IgD-negative memory B cell (primary cell): Measurements from ENCODE around the gene DTX2. TPM values are rescaled to one million over a fixed set of nuclear protein-coding genes. Genes with fewer than 3 reads are reported as not detected.
"Not testable (repeated sequence)": the region's sequence is repeated elsewhere in the genome, so short reads cannot be mapped to it uniquely, and the experiment has no call there.

Experiments
- H3K27ac Mint-ChIP-seq, 3 donors: one replicate each; pipeline ENCODE4 v1.8.0; 2020 to 2022; ENCODE audit warnings: mild to moderate bottlenecking in 3 of 3, mixed read lengths in 3 of 3, moderate library complexity in 1 of 3
- H3K27me3 Mint-ChIP-seq: one replicate; pipeline ENCODE4 v1.8.0; 2021; ENCODE audit warnings: mixed read lengths
- H3K36me3 Mint-ChIP-seq: one replicate; pipeline ENCODE4 v1.8.0; 2020; ENCODE audit warnings: mild to moderate bottlenecking, mixed read lengths
- H3K4me1 Mint-ChIP-seq, 3 donors: one replicate each; pipeline ENCODE4 v1.8.0; 2020 to 2022; ENCODE audit warnings: mixed read lengths in 3 of 3, mild to moderate bottlenecking in 1 of 3
- H3K4me3 Mint-ChIP-seq, 4 donors: one replicate each; pipeline ENCODE4 v1.8.0; 2020 to 2022; ENCODE audit warnings: mild to moderate bottlenecking in 4 of 4, mixed read lengths in 4 of 4, moderate library complexity in 3 of 4
- H3K9me3 Mint-ChIP-seq, 3 donors: one replicate each; pipeline ENCODE4 v1.8.0; 2020 to 2021; ENCODE audit warnings: mixed read lengths in 3 of 3, mild to moderate bottlenecking in 1 of 3
- polyA plus RNA-seq: library from polyadenylated mRNA; unstranded; fragments of 300-500 nt; fragmentation: Illumina TruSeq; gene quantifications from one replicate; pipeline ENCODE4 v1.2.3, GENCODE V29; 2021

The DTX2 gene
- polyA plus RNA-seq, 1 donor from 2014 or later = 19.9 TPM

DNA sequence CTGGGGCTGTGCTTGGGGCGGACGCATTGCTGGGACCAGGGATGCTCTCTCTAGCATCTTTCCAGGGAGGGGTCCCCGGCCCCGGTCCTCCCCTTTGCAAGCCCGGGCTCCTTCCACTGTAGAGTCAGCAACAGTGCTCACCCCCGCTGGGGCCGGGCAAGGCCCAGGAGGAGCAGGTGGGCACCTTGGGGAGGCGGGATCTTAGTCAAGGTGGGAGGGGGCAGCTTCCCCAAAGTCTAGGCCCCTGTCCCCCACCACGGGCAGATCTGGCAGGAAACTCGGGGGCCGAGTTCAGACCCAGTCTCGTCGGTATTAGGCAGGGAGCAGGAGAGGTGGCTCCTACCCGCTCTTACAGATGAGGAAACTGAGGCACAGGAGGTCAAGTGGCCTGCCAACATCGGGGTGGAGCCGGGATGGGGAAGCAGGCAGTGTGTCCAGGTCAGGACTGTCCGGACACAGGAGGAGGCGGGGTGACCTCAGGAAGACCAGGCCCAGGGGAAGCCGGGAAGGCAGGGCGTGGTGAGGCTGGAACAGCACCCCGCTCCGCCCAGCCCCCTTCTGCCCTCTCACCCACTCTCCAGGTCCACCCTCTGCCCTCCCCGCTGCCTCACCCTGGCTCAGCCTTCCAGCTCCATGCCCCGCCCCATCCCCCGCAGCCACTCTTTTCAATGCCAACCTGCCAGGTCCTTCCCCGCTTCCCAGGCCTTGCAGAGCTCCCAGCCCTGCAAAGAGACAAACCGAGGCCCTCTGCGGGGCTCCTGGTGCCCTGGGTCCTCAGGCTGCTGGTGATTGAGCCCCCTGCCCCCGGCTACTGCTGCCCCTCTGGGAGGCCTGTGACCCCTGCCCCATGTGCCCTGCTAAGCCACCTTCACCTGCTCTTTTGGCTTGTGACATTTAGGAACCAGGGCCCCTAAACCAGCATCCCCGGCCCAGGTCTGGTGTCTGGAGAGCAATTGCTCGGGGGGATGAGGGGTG lies 50.7 kb downstream of the DTX2 start:
- H3K27ac Mint-ChIP-seq, H3K4me3 Mint-ChIP-seq, H3K27me3 Mint-ChIP-seq, H3K36me3 Mint-ChIP-seq, H3K9me3 Mint-ChIP-seq, H3K4me1 Mint-ChIP-seq: not testable (repeated sequence)

DNA sequence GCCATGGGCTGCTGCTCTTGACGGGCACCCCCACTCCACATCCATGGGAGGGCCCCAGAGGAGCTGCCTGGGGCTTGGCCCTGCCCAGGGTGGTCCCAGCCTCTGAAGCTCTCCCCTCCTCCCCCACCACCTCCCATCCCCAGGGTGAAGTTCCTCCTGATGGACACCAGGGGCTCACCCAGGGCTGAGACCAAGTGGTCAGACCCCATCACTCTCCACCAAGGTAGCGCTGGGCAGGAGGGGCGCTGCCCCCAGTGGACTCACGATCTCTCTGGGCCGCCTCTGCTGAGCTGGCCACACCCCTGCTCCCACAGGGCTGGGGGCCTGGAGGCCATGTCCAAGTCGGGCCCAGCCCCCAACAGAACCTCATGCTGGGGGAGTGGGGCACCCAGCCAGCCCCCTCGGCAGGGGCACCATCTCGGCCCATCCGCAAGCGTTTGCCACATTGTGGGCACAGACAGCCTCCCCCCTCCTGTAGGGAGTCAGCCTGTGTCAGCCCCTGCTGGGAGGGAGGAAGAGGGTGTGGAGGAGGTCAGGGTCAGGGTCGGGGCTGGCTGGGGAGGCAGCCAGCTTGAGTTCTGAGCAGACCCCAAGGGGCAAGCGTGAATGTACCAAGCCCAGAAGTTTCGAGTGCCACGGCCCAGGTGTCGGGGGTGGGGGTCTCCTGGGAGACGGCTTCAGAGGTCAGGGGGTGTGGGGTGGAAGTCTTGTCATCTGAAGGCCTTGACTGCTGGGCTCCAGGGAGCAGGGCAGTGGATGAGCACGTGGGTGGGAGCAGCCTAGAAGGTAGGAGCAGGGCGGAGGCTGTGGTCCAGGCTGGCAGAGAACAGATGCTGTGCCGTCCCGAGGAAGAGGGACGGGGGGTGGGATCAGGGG lies 51.7 kb downstream of the DTX2 start:
- no peak overlapping the region for H3K4me3 Mint-ChIP-seq
- no peaks in the 10 kb centered on the region for H3K36me3 Mint-ChIP-seq
- H3K27ac Mint-ChIP-seq = no peak overlapping the region
- H3K9me3 Mint-ChIP-seq = no peaks in the 10 kb centered on the region
- H3K27me3 Mint-ChIP-seq = no peaks in the 10 kb centered on the region
- H3K4me1 Mint-ChIP-seq = no peaks in the 10 kb centered on the region

DNA sequence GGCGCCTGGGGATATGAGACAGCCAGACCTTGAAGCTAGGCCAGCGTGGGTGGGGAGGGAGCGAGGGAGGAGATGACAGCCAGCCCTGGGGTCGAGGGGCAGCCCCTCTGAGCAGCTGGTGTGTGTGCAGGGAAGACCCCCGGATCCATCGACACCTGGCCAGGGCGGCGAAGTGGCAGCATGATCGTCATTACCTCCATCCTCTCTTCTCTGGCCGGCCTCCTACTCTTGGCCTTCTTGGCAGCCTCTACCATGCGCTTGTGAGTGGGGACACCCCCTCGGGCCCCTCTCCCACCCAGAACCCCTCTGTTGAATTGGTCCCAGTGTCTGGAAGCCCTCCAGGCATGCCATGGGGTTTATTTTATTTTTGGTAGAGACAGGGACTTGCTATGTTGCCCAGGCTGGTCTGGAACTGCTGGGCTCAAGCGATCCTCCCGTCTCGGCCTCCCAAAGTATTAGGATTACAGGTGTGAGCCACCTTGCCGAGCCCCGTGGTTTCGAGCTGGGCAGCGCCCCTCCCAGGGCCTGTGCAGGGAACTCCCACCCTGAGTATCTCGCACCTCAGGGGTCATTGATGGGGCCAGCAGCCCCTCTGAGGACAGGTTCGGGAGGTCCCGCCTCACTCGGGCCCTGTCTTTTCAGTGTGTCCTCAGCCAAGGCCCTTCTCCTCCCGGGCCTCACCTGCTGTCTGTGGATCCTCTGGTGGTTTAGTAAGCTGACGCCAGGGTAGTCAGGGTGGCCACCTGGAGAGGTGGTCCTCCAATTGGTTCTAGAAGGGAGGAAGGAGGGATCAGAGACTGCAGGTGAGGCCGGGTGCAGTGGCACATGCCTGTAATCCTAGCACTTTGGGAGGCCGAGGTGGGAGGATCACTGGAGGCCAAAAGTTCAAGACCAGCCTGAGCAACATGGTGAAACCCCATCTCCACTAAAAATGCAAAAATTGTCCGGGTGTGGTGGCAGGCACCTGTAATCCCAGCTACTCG lies 52.6 kb downstream of the DTX2 start:
- Mint-ChIP-seq H3K4me1 (no peaks in the 10 kb centered on the region), H3K36me3 (no peaks in the 10 kb centered on the region), H3K9me3 (no peaks in the 10 kb centered on the region), H3K27ac (no peak overlapping the region), H3K27me3 (no peaks in the 10 kb centered on the region), H3K4me3 (peak overlapping the region in 1 of 4 donors; percentile 23)

DNA sequence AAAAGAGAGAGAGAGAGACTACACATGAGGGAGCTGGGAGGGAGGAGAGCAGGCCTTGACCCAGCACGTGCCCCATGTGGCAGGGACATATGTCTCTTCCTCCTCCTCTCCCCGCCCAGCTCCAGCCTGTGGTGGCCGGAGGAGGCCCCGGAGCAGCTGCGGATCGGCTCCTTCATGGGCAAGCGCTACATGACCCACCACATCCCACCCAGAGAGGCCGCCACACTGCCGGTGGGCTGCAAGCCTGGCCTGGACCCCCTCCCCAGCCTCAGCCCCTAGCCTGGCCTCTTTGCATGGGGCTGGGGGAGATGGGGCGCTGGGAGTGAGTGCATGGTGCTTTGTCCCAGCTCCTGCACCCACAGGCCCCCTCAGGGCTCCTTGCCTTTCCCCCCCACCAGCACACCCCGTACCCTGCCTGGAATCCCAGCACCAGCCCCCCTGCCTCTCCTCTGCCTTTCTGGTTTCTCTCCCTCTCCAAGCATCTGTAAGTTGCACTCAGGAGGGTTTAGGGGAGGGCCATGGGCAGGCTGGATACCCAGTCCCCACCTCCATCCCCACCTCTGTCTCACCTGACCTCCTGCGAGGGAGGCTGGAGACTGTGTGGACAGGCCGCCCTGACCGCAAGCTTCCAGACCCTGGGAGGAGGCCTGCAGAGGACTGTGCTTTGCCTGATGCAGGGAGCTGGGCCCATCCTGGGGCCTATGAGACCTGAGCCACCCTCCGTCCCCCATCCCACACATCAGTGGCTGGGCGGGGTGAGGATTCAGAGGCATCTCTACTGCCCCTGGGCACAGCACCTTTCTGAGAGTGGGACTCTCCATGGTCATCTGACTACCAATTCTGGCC lies 53.6 kb downstream of the DTX2 start:
- Mint-ChIP-seq H3K9me3 (no peaks in the 10 kb centered on the region), H3K4me1 (no peaks in the 10 kb centered on the region), H3K36me3 (no peaks in the 10 kb centered on the region), H3K4me3 (no peak overlapping the region), H3K27me3 (no peaks in the 10 kb centered on the region), H3K27ac (no peak overlapping the region)

DNA sequence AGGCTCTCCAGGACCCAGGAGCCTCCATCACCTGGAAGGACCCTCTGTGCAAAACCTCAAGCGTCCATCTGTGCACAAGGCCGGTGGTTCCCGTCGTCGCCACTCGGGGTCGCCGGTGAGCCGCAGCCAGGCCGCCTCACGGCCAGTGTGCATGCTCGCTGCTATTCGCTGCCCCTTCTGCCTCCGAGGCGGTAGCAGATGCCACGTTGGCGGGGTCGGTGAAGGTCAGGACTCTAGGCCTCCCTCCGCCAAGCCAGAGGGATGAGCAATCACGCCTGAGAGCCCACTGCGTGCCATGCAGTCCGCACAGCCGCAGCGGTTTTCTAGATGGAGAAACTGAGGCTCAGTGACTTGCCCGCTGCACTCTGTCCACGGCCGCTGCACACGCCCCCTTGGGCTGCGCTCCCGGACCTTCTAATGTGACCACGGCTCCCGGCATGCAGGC lies 54.5 kb downstream of the DTX2 start:
- no peaks in the 10 kb centered on the region for H3K9me3 Mint-ChIP-seq
- H3K4me3 Mint-ChIP-seq = no peak overlapping the region
- H3K36me3 Mint-ChIP-seq = no peaks in the 10 kb centered on the region
- H3K27ac Mint-ChIP-seq = no peak overlapping the region
- H3K27me3 Mint-ChIP-seq = no peaks in the 10 kb centered on the region
- H3K4me1 Mint-ChIP-seq = no peaks in the 10 kb centered on the region

DNA sequence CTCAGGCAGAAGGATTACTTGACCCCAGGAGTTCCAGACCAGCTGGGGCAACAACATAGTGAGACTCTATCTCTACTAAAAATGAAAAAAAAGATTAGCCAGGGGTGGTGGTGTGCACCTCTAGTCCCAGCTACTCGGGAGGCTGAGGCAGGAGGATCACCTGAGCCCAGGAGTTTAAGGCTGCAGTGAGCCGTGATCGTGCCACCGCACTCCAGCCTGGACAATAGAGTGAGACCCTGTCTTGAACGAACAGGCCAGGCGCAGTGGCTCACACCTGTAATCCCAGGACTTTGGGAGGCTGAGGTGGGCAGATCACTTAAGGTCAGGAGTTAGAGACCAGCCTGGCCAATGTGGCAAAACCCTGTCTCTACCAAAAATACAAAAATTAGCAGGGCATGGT lies 55.4 kb downstream of the DTX2 start:
- not testable (repeated sequence) for H3K36me3 Mint-ChIP-seq, H3K4me1 Mint-ChIP-seq, H3K27ac Mint-ChIP-seq, H3K9me3 Mint-ChIP-seq, H3K4me3 Mint-ChIP-seq, H3K27me3 Mint-ChIP-seq

DNA sequence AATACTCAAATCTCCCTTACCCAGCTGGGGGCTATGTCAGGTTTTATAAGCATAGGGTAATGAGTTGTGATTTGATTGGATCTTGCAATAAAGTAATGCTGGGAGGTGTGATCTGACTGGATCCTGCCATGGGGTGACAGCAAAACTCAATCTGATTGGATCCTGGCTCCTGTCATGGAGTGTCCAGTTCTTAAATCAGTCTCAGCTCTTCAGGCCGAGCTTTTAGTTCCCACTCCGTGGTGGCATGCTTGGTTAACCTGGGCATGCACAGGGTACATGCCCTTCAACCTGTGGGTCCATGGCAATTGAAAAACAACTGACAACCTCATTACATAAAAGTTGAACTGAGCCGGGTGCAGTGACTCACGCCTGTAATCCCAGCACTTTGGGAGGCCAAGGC lies 64.7 kb downstream of the DTX2 start:
- H3K36me3 Mint-ChIP-seq, H3K9me3 Mint-ChIP-seq, H3K4me1 Mint-ChIP-seq, H3K27ac Mint-ChIP-seq, H3K4me3 Mint-ChIP-seq, H3K27me3 Mint-ChIP-seq: not testable (repeated sequence)

DNA sequence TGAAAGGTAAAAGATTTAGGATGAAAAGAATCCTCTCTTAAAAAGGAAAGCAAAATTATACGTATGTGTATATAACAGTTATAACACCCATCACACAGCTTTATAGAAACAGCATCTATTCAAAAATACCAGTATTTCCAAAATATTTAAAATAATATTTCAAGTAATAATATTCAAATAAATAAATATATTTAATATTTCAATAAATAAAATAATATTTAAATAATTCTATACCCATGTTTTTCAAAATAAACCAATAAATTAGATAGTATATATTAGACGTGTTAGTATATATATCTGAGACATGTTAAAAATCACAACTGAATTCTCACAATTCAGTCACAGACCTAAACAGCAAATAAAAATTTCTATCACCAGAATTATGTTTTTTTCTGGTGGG lies 70.1 kb downstream of the DTX2 start:
- H3K27ac Mint-ChIP-seq, H3K9me3 Mint-ChIP-seq, H3K4me1 Mint-ChIP-seq, H3K27me3 Mint-ChIP-seq, H3K36me3 Mint-ChIP-seq, H3K4me3 Mint-ChIP-seq: not testable (repeated sequence)

DNA sequence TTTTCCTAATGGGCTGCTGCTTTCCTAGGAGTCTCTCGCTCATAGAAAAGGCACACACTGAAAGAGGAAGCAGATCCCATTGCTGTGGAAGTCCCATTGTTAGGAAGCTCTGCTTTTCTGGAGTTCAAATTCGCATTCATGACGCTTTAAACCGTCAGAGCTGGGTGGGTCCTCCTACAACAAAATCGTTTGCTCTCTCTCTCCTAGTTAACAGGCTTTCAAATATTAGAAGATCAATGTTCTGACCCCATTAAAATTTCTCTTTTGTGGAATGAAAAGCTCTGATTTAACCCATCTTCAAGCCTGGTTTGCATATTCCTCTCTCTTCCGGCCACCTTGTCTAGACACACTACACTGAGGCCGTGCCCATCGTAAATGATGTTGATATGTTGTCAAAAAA lies 81.7 kb downstream of the DTX2 start, which contains the start of gene SPDYE16:
TSS of gene SPDYE16 (minus strand) at position 101 of the 400 bp plus-strand sequence. CDS start 1,838 bp downstream, outside the sequence.
- not testable (repeated sequence) for H3K27ac Mint-ChIP-seq, H3K4me1 Mint-ChIP-seq, H3K4me3 Mint-ChIP-seq, H3K9me3 Mint-ChIP-seq, H3K27me3 Mint-ChIP-seq, H3K36me3 Mint-ChIP-seq

DNA sequence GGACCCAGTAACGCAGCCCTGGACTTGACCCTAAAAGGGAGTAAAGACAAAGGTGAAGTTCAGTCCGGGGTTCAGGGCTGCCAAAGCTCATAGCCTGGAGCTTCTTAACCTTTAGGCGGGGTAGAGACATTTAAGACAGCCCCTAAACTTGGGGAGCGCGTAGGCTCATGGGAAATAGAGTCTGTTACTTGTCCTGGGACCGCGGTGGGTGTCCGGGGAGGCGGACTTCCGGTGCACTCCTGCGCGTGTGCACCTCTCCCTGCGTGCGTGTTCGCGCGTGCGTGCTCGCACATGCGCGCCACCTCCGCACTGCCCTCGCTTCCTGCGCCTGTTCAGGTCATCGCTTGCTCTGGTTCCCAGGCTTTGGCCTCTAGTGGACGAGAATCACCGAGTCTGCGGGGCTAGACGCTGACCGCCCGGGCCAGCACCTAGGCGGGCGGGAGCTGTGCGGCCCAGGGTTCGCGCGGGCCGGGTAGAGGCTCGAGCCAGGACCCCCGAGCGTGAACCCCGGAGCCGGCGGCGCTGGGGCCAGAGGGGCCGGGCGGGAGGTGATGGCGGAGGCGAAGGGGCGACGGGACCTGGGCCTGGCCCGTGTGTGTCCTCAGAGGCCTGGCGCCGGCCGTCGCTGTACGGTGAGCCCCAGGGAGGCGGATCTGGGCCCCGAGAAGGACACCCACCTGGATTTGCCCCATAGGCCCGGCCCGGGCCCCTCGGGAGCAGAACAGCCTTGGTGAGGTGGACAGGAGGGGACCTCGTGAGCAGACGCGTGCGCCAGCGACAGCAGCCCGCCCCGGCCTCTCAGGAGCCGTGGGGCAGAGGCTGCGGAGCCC lies 87.7 kb downstream of the DTX2 start:
- not testable (repeated sequence) for H3K9me3 Mint-ChIP-seq

DNA sequence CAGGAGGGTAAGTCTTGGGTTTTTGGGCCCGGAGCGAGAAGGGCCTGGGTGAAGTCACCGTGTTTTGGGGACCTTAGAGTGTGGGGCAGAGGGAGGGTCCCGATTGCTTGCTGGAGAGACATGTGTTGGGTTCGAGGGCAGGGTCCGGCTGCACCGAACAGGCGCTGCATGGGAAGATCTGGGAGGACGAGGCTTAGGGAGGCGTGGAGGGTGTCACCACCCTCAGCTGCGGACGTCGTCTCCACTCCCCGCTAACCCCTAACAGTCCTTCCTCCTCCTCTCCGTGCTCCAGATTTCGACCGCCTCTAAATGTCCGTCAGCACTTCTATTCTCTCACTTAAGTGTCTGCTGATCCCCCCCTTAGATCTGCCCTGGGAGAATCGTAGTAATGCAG lies 88.3 kb downstream of the DTX2 start:
- H3K27me3 Mint-ChIP-seq, H3K36me3 Mint-ChIP-seq, H3K9me3 Mint-ChIP-seq: not testable (repeated sequence)
- Mint-ChIP-seq H3K27ac (peak overlapping the region in 2 of 3 donors; percentile 62 to 92), H3K4me3 (peak overlapping the region; percentile 91 to 96 (median 94)), H3K4me1 (peaks cover 5 to 14% (median 11%) of the 10 kb centered on the region in 3 donors)

More for the DNA sequence above, 87.7 kb downstream of the DTX2 start:
- Mint-ChIP-seq H3K27ac (peak overlapping the region; percentile 46 to 92 (median 91)), H3K4me3 (peak overlapping the region; percentile 91 to 96 (median 94)), H3K4me1 (peaks cover 5 to 14% (median 10%) of the 10 kb centered on the region in 3 donors)
- H3K36me3 Mint-ChIP-seq, H3K27me3 Mint-ChIP-seq: not testable (repeated sequence)

DNA sequence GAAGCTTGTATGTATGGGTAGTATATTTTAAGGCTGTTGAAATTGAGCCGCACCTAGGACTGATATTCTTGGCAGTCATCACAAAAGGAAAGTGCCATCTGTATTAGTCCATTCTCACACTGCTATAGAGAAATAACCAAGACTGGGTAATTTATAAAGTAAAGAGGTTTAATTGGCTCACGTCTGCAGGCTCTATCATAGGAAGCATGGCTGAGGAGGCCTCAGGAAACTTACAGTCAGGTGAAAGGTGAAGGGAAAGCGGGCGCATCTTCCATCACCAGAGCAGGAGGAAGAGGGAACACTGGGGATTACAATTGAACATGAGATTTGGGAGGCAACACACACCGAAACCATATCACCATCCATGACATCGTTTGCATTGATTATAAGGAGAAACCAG lies 90.5 kb downstream of the DTX2 start:
- not testable (repeated sequence) for H3K27me3 Mint-ChIP-seq, H3K27ac Mint-ChIP-seq, H3K36me3 Mint-ChIP-seq, H3K9me3 Mint-ChIP-seq
- peak overlapping the region in 2 of 4 donors; percentile 12 to 74 for H3K4me3 Mint-ChIP-seq
- peaks cover 5 to 15% (median 14%) of the 10 kb centered on the region in 3 donors for H3K4me1 Mint-ChIP-seq
